GM12875 (cell line): Measurements from ENCODE around the gene PRDM12.

Experiments used
- H3K4me3 ChIP-seq: one replicate; pipeline ENCODE4 v1.5.1; 2011; ENCODE audit warnings: low read depth, low read length, control low read depth
- CTCF ChIP-seq: IDR thresholded peaks from 2 replicates; pipeline ENCODE4 v1.5.1; 2011; ENCODE audit warnings: low read depth, mild to moderate bottlenecking, control low read depth, inconsistent platforms, low read length, moderate library complexity, borderline replicate concordance; ENCODE audit not compliant: insufficient read depth

PRDM12 gene

GRCh38 chr9:130693101-130693425, 28.7 kb downstream of the PRDM12 start:
- no peak for TF ChIP-seq CTCF
- peak overlapping the region; percentile 42 for H3K4me3 ChIP-seq

- peak within 1 kb of the TSS; percentile 92 for H3K4me3 ChIP-seq
- TF ChIP-seq CTCF = no peak
Measured at GRCh38 chr9:130693426-130694191, 29.2 kb downstream of the PRDM12 start, which contains the start of gene EXOSC2. Gene EXOSC2 (plus strand): TSS chr9:130693780. CDS start chr9:130693792, 12 bp downstream.

GRCh38 chr9:130694205-130694604, 29.8 kb downstream of the PRDM12 start:
- peak overlapping the region; percentile 92 for H3K4me3 ChIP-seq
- no peak for TF ChIP-seq CTCF

- TF ChIP-seq CTCF = no peak
- no peak overlapping the region for H3K4me3 ChIP-seq
Measured at GRCh38 chr9:130696139-130696650, 31.8 kb downstream of the PRDM12 start.

- no peak overlapping the region for H3K4me3 ChIP-seq
- TF ChIP-seq CTCF = no peak
Measured at GRCh38 chr9:130696996-130697395, 32.6 kb downstream of the PRDM12 start.

GRCh38 chr9:130698514-130698913, 34.1 kb downstream of the PRDM12 start:
- no peak overlapping the region for H3K4me3 ChIP-seq
- TF ChIP-seq CTCF = no peak

- no peak overlapping the region for H3K4me3 ChIP-seq
- TF ChIP-seq CTCF = no peak
Measured at GRCh38 chr9:130699047-130699446, 34.7 kb downstream of the PRDM12 start.
